ENCODE data around the gene CLDN18.

Gene CLDN18

DNA sequence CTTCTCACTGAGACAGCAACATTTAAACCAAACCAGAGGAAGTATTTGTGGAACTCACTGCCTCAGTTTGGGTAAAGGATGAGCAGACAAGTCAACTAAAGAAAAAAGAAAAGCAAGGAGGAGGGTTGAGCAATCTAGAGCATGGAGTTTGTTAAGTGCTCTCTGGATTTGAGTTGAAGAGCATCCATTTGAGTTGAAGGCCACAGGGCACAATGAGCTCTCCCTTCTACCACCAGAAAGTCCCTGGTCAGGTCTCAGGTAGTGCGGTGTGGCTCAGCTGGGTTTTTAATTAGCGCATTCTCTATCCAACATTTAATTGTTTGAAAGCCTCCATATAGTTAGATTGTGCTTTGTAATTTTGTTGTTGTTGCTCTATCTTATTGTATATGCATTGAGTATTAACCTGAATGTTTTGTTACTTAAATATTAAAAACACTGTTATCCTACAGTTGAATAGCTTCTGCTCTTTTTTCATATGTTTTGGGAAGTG, 23.3 kb downstream of the CLDN18 start:
- TF ChIP-seq CEBPB (IDR thresholded peaks at IDR 0.05) (no peak), RAD21 (IDR thresholded peaks at IDR 0.05; ENCODE audit: low read depth) (no peak)
- TF ChIP-seq, protein P1, sequence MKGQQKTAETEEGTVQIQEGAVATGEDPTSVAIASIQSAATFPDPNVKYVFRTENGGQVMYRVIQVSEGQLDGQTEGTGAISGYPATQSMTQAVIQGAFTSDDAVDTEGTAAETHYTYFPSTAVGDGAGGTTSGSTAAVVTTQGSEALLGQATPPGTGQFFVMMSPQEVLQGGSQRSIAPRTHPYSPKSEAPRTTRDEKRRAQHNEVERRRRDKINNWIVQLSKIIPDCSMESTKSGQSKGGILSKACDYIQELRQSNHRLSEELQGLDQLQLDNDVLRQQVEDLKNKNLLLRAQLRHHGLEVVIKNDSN (IDR thresholded peaks at IDR 0.05), result no peak

DNA sequence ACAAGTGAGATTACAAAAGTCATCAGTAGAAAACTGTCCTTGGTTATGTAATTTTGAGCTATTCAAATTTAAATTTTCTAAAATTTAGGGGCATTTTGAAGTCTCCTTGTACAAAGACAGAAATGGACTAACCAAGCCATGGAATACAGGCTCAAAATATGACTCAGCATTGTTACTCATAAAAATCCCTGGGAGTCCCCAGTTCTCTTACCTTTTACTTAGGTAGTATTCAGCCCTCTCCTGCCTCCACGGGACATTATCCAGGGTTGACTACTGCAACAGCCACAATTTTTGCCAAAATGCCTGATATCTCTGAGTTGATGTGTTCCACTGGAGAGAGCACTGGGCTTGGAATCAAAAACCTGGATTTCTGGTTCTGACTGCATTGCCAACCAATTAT, 25.0 kb downstream of the CLDN18 start:
- TF ChIP-seq NFIC (IDR thresholded peaks at IDR 0.05) (no peak), FOXM1 (IDR thresholded peaks at IDR 0.05; ENCODE audit: borderline replicate concordance, low read depth) (no peak), EP300 (IDR thresholded peaks at IDR 0.05; ENCODE audit: borderline replicate concordance) (no peak), YY1 (IDR thresholded peaks at IDR 0.05; ENCODE audit: low read depth) (no peak), TEAD4 (IDR thresholded peaks at IDR 0.05) (no peak), EGR1 (IDR thresholded peaks at IDR 0.05) (no peak)
- TF ChIP-seq, protein P2, sequence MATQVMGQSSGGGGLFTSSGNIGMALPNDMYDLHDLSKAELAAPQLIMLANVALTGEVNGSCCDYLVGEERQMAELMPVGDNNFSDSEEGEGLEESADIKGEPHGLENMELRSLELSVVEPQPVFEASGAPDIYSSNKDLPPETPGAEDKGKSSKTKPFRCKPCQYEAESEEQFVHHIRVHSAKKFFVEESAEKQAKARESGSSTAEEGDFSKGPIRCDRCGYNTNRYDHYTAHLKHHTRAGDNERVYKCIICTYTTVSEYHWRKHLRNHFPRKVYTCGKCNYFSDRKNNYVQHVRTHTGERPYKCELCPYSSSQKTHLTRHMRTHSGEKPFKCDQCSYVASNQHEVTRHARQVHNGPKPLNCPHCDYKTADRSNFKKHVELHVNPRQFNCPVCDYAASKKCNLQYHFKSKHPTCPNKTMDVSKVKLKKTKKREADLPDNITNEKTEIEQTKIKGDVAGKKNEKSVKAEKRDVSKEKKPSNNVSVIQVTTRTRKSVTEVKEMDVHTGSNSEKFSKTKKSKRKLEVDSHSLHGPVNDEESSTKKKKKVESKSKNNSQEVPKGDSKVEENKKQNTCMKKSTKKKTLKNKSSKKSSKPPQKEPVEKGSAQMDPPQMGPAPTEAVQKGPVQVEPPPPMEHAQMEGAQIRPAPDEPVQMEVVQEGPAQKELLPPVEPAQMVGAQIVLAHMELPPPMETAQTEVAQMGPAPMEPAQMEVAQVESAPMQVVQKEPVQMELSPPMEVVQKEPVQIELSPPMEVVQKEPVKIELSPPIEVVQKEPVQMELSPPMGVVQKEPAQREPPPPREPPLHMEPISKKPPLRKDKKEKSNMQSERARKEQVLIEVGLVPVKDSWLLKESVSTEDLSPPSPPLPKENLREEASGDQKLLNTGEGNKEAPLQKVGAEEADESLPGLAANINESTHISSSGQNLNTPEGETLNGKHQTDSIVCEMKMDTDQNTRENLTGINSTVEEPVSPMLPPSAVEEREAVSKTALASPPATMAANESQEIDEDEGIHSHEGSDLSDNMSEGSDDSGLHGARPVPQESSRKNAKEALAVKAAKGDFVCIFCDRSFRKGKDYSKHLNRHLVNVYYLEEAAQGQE (IDR thresholded peaks at IDR 0.05; ENCODE audit: low read depth), result no peak

DNA sequence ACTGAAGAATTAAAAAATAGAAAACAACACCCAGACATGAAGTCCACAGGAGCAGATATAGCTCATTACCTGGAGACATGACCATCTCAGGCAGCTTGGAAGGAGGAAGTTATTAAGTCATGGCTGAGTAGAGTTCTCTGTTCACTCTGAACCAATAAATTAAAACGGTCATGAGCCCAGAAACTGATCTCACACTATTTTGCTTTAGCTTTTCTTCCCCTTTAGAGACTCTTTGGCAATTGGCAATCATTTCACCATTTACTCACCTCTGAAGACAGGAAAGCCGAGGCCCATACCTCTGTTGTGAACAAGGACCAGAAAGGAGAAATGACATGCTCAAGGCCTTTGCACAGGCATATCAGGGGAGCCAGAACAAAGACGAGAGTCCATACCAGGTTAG, 26.6 kb downstream of the CLDN18 start:
- no peak for TF ChIP-seq TAF1 (IDR thresholded peaks at IDR 0.05; ENCODE audit: low read depth)
- TF ChIP-seq, protein P1 (IDR thresholded peaks at IDR 0.05), result no peak
- no peak for TF ChIP-seq NFIC (IDR thresholded peaks at IDR 0.05)
- TF ChIP-seq TCF12 (IDR thresholded peaks at IDR 0.05; ENCODE audit: low read depth), result no peak
- TF ChIP-seq CREB1 (IDR thresholded peaks at IDR 0.05; ENCODE audit: low read depth), result no peak
- TF ChIP-seq CEBPB (IDR thresholded peaks at IDR 0.05), result no peak
- TF ChIP-seq FOXM1 (IDR thresholded peaks at IDR 0.05; ENCODE audit: borderline replicate concordance, low read depth), result no peak
- no peak for TF ChIP-seq TEAD4 (IDR thresholded peaks at IDR 0.05)
- TF ChIP-seq ZBTB7A (IDR thresholded peaks at IDR 0.05; ENCODE audit: low read depth), result no peak
- no peak for TF ChIP-seq YY1 (IDR thresholded peaks at IDR 0.05; ENCODE audit: low read depth)
- TF ChIP-seq EGR1 (IDR thresholded peaks at IDR 0.05), result no peak
- TF ChIP-seq EP300 (IDR thresholded peaks at IDR 0.05; ENCODE audit: borderline replicate concordance), result no peak
- no peak for TF ChIP-seq RAD21 (IDR thresholded peaks at IDR 0.05; ENCODE audit: low read depth)
- TF ChIP-seq, protein P3, sequence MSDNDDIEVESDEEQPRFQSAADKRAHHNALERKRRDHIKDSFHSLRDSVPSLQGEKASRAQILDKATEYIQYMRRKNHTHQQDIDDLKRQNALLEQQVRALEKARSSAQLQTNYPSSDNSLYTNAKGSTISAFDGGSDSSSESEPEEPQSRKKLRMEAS (IDR thresholded peaks at IDR 0.05), result no peak
- TF ChIP-seq, protein P2 (IDR thresholded peaks at IDR 0.05; ENCODE audit: low read depth), result no peak

DNA sequence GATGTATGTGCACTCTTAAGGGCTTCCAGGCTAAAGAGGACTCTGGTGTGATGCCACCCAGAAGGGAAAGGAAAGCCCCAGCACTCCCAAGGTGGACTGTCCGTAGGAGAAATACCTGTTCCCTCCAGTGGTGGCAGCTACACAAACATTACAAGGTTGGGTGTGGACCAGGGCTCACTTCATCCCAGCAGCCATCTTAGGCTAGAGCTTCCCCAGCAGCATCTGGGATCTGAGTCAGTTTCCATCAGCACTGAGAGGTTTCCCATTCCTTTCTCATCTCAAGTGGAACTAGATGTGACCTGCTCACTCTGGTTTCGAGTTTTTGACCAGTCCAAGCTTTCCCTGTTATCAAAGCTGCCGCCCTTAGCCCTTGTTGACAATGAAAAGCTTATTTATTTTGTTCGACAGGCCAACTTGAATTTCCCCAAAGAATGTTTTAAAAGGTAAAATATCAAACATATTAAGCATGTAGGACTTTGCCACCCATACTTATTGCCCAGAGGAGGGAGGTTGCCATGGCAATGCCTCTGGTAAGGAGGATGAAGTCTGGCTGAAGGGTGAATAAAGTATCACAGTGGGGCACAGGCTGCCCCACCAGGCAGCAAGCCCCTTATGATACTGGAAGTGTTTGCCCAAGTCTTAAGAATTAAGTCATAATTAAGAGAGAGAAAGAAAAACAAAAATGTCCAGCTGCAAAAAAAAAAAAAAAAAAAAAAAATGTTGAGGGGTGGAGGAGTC, 28.9 kb downstream of the CLDN18 start:
- TF ChIP-seq EGR1 (IDR thresholded peaks at IDR 0.05), result no peak
- TF ChIP-seq CEBPB (IDR thresholded peaks at IDR 0.05), result no peak
- TF ChIP-seq EP300 (IDR thresholded peaks at IDR 0.05; ENCODE audit: borderline replicate concordance), result no peak

DNA sequence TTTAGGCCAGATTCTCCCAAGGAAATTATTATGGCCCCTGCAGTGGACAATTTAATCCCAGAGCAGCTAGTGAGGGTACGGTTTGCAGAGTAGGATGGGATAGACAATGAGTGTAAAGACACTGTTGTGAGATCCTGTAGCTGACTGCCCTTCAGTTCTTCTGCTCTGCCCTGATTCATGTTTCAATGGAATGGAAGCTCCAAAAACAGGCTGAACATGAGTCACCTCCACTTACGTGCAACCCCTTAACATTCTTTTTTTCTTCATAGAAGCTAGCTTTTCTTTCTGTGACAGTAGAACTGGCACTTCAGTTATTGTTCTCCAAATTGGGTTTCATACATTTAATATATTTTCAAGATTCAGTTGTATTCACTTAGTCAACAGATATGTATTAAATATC, 32.1 kb downstream of the CLDN18 start:
- TF ChIP-seq TEAD4 (IDR thresholded peaks at IDR 0.05), result no peak

DNA sequence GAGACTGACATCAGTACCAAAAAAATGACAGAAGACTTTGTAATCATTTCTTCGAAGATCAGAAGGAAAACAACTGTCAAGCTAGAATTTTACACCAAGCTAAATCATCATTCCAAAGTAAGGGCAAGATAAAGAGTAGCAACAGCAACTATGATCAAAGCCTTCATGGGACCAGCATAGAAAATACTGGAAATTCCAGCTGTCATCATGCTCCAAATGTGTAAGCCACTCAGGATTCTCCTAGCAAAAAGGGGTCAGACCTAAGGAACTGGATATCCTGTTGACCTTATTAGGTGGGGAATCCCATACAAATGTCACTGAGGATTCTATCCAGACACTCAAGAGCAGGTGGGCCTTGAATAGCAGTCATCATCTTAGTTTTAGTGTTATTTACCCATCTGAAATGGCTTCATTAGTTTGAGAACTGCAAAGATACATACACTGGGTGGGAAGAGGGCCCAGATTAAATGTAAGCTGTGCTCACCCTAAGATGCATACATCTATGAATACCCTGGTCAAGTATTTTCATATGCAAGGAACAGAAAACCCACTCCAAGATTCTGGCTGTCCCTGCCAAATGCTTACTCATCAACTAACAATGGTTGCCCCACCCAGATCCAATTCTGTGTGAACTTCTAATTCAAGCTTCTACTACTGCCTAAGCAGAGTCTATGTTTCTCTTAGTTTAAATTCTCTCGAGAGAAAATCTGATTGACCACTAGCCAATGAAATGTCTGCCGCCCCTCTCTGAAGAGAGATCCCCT, 33.5 kb downstream of the CLDN18 start:
- TF ChIP-seq CREB1 (IDR thresholded peaks at IDR 0.05; ENCODE audit: low read depth) (no peak), EGR1 (IDR thresholded peaks at IDR 0.05) (no peak), YY1 (IDR thresholded peaks at IDR 0.05; ENCODE audit: low read depth) (no peak), NFIC (IDR thresholded peaks at IDR 0.05) (peak; percentile 50), TCF12 (IDR thresholded peaks at IDR 0.05; ENCODE audit: low read depth) (no peak), FOXM1 (IDR thresholded peaks at IDR 0.05; ENCODE audit: borderline replicate concordance, low read depth) (no peak), TEAD4 (IDR thresholded peaks at IDR 0.05) (no peak)
- TF ChIP-seq, protein P3 (IDR thresholded peaks at IDR 0.05), result no peak
- TF ChIP-seq, protein P2 (IDR thresholded peaks at IDR 0.05; ENCODE audit: low read depth), result no peak
